ENCODE data around the gene IL1RL1. TPM values are rescaled to one million over a fixed set of nuclear protein-coding genes. Genes with fewer than 3 reads are reported as not detected.
A peak's percentile ranks its signal among the peaks of the same experiment; 100 is the strongest.

Gene IL1RL1
- total and polyA plus RNA-seq, 2 experiments from 2014 or later: 6.0 to 13.1 TPM

- no peaks in the 10 kb centered on the region for H3K36me3 ChIP-seq (replicated peaks; ENCODE audit: insufficient read depth, low read depth)
Measured at GRCh38 chr2:102266204-102266603, 45.2 kb upstream of the IL1RL1 start.

GRCh38 chr2:102267774-102268173, 43.6 kb upstream of the IL1RL1 start:
- Histone ChIP-seq H3K4me2 (no peak overlapping the region), H3K9me3 (ENCODE audit: low read depth) (no peaks in the 10 kb centered on the region), H3K4me1 (ENCODE audit: insufficient read depth) (no peaks in the 10 kb centered on the region), H4K20me1 (ENCODE audit: insufficient read depth, poor library complexity, severe bottlenecking) (no peaks in the 10 kb centered on the region), H3K79me2 (no peaks in the 10 kb centered on the region), H3K27ac (peak overlapping the region; percentile 67), H3K36me3 (replicated peaks; ENCODE audit: insufficient read depth, low read depth) (no peaks in the 10 kb centered on the region), H3K4me3 (no peak overlapping the region), H3K27me3 (no peaks in the 10 kb centered on the region), H2AFZ (no peak overlapping the region), H3K9me2 (replicated peaks; ENCODE audit: insufficient read depth) (no peaks in the 10 kb centered on the region)
- no peak for DNase-seq (ENCODE audit: low spot score)
- TF ChIP-seq EZH2 (IDR thresholded peaks at IDR 0.05; ENCODE audit: borderline replicate concordance): no peak
- no peak for TF ChIP-seq EZH2phosphoT487 (IDR thresholded peaks at IDR 0.05; ENCODE audit: low read depth, severe bottlenecking, unreplicated experiment)
- TF ChIP-seq, protein P1, sequence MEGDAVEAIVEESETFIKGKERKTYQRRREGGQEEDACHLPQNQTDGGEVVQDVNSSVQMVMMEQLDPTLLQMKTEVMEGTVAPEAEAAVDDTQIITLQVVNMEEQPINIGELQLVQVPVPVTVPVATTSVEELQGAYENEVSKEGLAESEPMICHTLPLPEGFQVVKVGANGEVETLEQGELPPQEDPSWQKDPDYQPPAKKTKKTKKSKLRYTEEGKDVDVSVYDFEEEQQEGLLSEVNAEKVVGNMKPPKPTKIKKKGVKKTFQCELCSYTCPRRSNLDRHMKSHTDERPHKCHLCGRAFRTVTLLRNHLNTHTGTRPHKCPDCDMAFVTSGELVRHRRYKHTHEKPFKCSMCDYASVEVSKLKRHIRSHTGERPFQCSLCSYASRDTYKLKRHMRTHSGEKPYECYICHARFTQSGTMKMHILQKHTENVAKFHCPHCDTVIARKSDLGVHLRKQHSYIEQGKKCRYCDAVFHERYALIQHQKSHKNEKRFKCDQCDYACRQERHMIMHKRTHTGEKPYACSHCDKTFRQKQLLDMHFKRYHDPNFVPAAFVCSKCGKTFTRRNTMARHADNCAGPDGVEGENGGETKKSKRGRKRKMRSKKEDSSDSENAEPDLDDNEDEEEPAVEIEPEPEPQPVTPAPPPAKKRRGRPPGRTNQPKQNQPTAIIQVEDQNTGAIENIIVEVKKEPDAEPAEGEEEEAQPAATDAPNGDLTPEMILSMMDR (IDR thresholded peaks at IDR 0.05; ENCODE audit: poor library complexity): no peak
- WGBS (ENCODE audit: low lambda C conversion rate, missing lambda C conversion rate): 85% methylated on average over 6 of the region's 6 CpGs

More at GRCh38 chr2:102266204-102266603, 45.2 kb upstream of the IL1RL1 start:
- Histone ChIP-seq H3K27me3 (no peaks in the 10 kb centered on the region), H3K9me3 (ENCODE audit: low read depth) (no peaks in the 10 kb centered on the region), H3K27ac (peak overlapping the region; percentile 43), H3K4me3 (no peak overlapping the region), H3K4me2 (no peak overlapping the region), H2AFZ (no peak overlapping the region), H3K9me2 (replicated peaks; ENCODE audit: insufficient read depth) (no peaks in the 10 kb centered on the region), H4K20me1 (ENCODE audit: insufficient read depth, poor library complexity, severe bottlenecking) (no peaks in the 10 kb centered on the region), H3K4me1 (ENCODE audit: insufficient read depth) (no peaks in the 10 kb centered on the region), H3K79me2 (no peaks in the 10 kb centered on the region)
- 44% methylated on average over 1 of the region's 1 CpG for WGBS (ENCODE audit: low lambda C conversion rate, missing lambda C conversion rate)
- no peak for TF ChIP-seq EZH2phosphoT487 (IDR thresholded peaks at IDR 0.05; ENCODE audit: low read depth, severe bottlenecking, unreplicated experiment)
- no peak for TF ChIP-seq EZH2 (IDR thresholded peaks at IDR 0.05; ENCODE audit: borderline replicate concordance)
- TF ChIP-seq, protein P1 (IDR thresholded peaks at IDR 0.05; ENCODE audit: poor library complexity): no peak
- no peak for DNase-seq (ENCODE audit: low spot score)

- no peaks in the 10 kb centered on the region for H3K79me2 ChIP-seq
- WGBS (ENCODE audit: low lambda C conversion rate, missing lambda C conversion rate): 96% methylated on average over 4 of the region's 4 CpGs
- H3K9me2 ChIP-seq (replicated peaks; ENCODE audit: insufficient read depth): no peaks in the 10 kb centered on the region
- H3K4me3 ChIP-seq: no peak overlapping the region
- peak overlapping the region; percentile 10 for H3K4me2 ChIP-seq
- DNase-seq (ENCODE audit: low spot score): no peak
- TF ChIP-seq EZH2phosphoT487 (IDR thresholded peaks at IDR 0.05; ENCODE audit: low read depth, severe bottlenecking, unreplicated experiment) (no peak), EZH2 (IDR thresholded peaks at IDR 0.05; ENCODE audit: borderline replicate concordance) (no peak)
- TF ChIP-seq, protein P1 (IDR thresholded peaks at IDR 0.05; ENCODE audit: poor library complexity): no peak
- H3K9me3 ChIP-seq (ENCODE audit: low read depth): no peaks in the 10 kb centered on the region
- peaks cover 5% of the 10 kb centered on the region for H3K4me1 ChIP-seq (ENCODE audit: insufficient read depth)
- H4K20me1 ChIP-seq (ENCODE audit: insufficient read depth, poor library complexity, severe bottlenecking): no peaks in the 10 kb centered on the region
- no peaks in the 10 kb centered on the region for H3K27me3 ChIP-seq
- H3K27ac ChIP-seq: peak overlapping the region; percentile 76
- H3K36me3 ChIP-seq (replicated peaks; ENCODE audit: insufficient read depth, low read depth): no peaks in the 10 kb centered on the region
- H2AFZ ChIP-seq: no peak overlapping the region
Measured at GRCh38 chr2:102268510-102269199, 42.7 kb upstream of the IL1RL1 start.
